Stimulated activated CD4-positive, alpha-beta T cell treated with anti-CD3 and anti-CD28 coated beads, Interleukin-4, amount 100 ng/mL, for 24 hours (primary cell): ENCODE results near the gene MBD3L2B.
"Not testable (repeated sequence)": the region's sequence is repeated elsewhere in the genome, so short reads cannot be mapped to it uniquely, and the experiment has no call there.

ENCODE experiments used
- DNase-seq: peaks from one replicate; pipeline ENCODE4 v3.0.0-alpha.2; 2020

Gene MBD3L2B

GRCh38 chr19:7021331-7021730 is at the start of gene MBD3L2B:
Gene MBD3L2B, minus strand, starts transcription at chr19:7021431. Its CDS starts 34 bp downstream, at chr19:7021397.
- not testable (repeated sequence) for DNase-seq

DNA sequence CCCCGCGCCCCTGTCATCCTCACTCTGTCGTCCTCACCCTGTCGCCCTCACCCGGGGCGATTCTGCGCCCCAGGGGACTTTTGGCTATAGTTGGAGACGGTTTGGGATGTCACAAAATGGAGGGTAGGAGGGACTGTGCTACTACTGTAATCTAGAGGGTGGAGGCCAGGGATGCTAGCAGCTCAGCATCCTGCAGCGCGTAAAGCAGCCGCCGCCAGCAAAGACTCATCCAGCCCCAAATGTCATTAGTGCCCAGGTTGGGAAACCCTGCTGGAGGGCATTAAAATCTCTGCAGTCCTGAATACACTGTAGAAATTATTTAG is 48.6 kb upstream of the MBD3L2B start:
- DNase-seq, result no peak

- DNase-seq, result peak; percentile 98
Measured at GRCh38 chr19:7069042-7069903, 48.0 kb upstream of the MBD3L2B start, which contains the start of gene ZNF557. Gene ZNF557, plus strand, starts transcription at chr19:7069703. Its CDS starts 5,372 bp downstream, at chr19:7075075.

DNA sequence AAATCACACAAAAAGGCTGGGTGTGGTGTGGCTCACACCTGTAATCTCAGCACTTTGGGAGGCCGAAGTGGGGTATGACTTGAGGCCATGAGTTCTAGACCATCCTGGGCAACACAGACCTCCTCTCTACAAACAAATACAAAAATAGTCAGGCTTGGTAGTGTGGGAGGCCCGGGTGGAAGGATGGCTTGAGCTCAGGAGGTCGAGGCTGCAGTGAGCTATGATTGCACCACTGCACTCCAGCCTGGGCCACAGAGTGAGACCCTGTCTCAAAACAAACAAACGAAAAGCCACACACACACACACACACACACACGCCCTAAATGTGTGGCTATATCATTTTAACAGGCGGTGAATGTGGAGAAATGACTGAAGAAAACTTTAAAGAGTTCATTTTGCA is 47.4 kb upstream of the MBD3L2B start:
- DNase-seq, result no peak

DNA sequence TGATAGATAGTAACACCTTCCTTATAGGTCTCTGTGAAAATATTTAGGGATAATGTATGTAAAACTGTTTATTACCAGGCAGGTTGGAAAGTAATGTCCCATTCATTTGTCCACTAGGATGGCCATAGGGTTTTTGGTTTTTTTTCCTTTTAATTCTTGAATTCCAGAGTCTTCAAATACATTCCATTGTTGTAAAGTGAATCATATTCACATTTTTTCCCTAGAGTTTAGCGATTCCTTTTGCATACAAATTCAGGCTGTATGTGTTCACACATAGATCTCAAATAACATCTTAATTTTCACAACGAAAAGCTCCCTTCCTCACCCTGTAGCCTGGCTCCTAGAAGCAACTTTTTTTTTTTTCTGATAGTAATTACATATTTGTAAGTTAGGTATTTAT is 46.5 kb upstream of the MBD3L2B start:
- DNase-seq, result no peak

DNA sequence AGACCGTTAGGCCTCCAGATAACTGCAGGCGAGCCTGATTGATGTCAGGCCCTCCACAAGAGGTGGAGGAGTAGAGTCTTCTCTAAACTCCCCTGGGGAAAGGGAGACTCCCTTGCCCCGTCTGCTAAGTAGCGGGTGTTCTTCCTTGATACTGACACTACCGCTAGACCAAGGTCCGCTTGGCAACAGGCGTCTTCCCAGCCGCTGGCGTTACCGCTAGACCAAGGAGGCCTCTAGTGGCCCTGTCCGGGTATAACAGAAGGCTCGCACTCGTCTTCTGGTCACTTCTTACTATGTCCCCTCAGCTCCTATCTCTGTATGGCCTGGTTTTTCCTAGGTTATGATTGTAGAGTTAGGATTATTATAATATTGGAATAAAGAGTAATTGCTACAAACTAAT is 45.9 kb upstream of the MBD3L2B start:
- DNase-seq, result not testable (repeated sequence)

DNA sequence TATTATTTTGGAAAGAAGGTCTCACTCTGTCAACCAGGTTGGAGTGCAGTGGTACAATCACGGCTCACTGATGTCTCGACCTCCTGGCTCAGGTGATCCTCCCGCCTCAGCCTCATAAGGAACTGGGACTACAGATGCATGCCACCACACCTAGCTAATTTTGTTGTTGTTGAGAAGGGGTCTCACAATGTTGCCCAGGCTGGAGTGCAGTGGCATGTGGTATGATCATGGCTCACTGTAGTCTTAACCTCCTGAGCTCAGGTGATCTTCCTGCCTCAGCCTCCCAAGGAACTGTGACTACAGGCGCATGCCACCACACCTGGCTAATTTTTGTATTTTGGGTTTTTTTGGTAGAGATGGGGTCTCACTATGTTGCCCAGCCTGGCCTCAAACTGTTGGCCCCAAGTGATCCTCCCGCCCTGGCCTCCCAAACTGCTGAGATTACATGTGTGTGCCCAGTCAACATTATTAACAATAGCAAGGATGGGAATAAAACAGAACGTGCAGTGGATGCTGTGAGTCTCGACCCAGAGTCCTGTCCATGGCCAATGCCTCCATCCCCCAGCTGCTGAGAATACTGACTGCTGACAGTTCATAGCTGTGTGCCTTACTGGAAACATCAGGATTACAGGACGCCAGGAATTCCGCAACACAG is 42.7 kb upstream of the MBD3L2B start:
- DNase-seq, result no peak

GRCh38 chr19:7063339-7063738 is 42.1 kb upstream of the MBD3L2B start:
- no peak for DNase-seq

DNA sequence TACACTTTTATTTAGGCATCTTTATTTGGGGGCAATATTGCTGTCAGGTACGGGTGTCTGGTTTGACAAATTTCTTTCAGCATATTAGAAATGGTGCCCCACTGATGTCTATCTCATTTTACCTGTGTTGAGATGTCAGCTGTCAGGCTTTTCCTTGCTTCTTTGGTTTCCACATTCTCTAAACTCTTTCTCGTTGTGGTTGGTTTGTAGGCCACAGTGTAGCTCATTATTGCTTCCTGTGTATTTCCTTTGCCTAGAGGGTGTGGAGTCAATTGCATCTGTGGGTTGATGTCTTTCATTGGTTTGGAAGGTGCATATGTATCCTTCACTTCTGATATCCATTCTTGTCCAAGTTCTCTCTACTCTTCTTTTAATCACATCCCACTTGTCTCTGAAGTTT is 38.7 kb upstream of the MBD3L2B start:
- DNase-seq, result not testable (repeated sequence)

GRCh38 chr19:7058576-7058975 is 37.3 kb upstream of the MBD3L2B start, which contains the start of gene MBD3L3:
Gene MBD3L3, minus strand, starts transcription at chr19:7058676. Its CDS starts 71 bp downstream, at chr19:7058605.
- DNase-seq, result not testable (repeated sequence)

DNA sequence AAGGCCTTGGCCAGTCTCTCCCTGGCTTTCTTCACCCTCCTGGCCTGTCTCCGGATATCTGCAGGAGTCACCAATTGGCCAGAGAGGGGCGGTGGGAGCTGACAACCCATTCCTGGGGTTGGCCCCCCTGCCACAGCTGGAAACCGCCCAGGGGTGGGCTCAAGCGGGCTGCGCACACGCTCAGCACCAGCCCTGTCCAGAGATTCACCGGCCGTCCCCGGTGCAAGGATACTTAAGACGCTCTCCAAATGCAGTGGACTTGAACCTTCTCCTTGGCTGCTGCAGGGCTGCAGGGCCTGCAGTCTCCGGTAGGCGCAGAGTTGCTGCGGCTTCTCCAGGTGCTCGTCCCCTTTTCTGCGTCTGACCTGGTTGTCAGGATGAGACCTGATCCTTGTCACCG is 35.1 kb upstream of the MBD3L2B start:
- not testable (repeated sequence) for DNase-seq

- not testable (repeated sequence) for DNase-seq
Measured at GRCh38 chr19:7055679-7056078, 34.4 kb upstream of the MBD3L2B start.

DNA sequence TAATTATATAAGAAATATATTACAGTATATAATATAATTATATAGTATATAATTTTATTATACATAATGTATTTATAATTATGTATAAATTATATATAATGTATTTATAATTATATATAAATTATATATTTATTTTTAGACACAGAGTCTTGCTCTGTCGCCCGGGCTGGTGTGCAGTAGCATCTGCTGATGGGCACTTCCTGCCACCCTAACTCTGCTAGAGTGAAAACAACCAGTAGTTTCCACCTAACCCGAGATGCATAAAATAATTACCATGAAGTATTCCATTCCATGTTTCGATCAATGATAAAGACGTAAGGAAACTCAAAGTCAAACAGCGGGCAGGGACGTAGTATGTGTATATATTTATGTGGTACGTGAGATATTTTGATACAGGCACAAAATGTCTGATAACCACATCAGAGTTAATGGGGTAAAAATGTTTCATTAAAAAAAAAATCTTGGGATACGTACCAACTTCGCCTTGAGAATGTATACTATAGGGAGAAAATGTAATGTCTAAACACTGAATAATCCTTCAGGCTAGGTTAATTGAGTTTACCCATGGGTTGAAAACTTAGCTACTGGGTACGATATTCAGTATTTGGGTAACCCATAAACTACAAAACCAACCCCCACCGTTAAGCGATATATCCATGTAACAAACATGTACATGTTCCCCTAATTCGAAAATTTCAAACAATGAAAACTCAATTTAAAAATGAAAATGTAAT is 33.6 kb upstream of the MBD3L2B start:
- not testable (repeated sequence) for DNase-seq

DNA sequence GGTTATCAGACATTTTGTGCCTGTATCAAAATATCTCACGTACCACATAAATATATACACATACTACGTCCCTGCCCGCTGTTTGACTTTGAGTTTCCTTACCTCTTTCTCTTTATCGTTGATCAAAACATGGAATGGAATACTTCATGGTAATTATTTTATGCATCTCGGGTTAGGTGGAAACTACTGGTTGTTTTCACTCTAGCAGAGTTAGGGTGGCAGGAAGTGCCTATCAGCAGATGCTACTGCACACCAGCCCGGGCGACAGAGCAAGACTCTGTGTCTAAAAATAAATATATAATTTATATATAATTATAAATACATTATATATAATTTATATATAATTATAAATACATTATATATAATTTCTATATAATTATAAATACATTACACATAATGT is 31.7 kb upstream of the MBD3L2B start:
- not testable (repeated sequence) for DNase-seq

DNA sequence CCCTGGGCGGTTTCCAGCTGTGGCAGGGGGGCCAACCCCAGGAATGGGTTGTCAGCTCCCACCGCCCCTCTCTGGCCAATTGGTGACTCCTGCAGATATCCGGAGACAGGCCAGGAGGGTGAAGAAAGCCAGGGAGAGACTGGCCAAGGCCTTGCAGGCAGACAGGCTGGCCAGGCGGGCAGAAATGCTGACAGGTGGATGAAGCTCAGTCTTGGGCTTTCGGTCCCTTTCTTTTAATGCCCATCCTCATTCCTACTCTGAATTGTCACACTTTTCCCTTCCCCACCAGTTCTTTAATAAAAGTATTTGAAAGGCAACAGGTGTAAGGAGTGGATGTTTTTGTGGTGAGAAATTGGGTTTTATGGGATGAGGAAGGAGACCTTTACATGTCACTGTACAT is 30.2 kb upstream of the MBD3L2B start:
- not testable (repeated sequence) for DNase-seq

DNA sequence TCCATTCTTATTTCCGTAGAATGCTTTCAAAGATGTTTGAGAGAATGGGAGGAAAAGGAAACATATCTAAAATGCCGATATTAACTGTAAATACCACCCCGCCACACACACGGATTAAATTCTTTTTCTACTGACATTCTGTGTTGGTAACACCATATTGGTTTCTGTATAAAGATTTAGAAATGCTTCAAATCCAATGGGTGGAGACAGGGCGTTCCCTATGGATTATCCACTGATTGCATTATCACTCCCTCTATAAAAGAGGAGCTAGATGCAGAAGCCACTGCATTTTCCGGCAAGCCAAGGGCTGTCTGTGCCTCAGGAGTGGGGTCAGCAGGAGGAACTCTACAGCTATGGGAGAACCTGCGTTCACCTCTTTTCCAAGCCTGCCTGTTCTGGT is 27.8 kb upstream of the MBD3L2B start, which contains the start of gene MBD3L2:
TSS of gene MBD3L2 (plus strand) at position 301 of the 400 bp plus-strand sequence. CDS start at position 354, 53 bp downstream.
- not testable (repeated sequence) for DNase-seq

- not testable (repeated sequence) for DNase-seq
Measured at GRCh38 chr19:7041563-7041962, 20.3 kb upstream of the MBD3L2B start.

DNA sequence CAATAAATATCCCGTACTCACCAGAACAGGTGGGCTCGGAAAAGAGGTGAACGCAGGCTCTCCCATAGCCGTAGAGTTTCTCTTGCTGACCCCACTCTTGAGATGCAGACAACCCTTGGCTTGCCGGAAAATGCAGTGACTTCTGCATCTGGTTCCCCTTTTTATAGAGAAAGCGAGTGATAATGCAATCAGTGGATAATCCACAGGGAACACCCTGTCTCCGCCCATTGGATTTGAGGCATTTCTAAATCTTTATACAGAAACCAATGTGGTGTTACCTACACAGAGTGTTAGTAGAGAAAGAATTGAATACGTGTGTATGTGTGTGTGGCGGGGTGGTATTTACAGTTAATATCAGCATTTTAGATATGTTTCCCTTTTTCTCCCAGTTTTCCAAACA is 18.8 kb upstream of the MBD3L2B start, which contains the start of gene MBD3L4:
TSS of gene MBD3L4 (minus strand) at position 101 of the 400 bp plus-strand sequence. CDS start at position 66, 35 bp downstream.
- DNase-seq, result not testable (repeated sequence)

- DNase-seq, result not testable (repeated sequence)
Measured at GRCh38 chr19:7030278-7030677, 9.0 kb upstream of the MBD3L2B start, which contains the start of gene MBD3L5. Gene MBD3L5, plus strand, starts transcription at chr19:7030578. Its CDS starts 34 bp downstream, at chr19:7030612.

GRCh38 chr19:7028790-7029189 is 7.6 kb upstream of the MBD3L2B start:
- DNase-seq, result not testable (repeated sequence)

GRCh38 chr19:7018828-7019227 is 2.4 kb downstream of the MBD3L2B start:
- DNase-seq, result no peak

GRCh38 chr19:7013678-7014077 is 7.6 kb downstream of the MBD3L2B start:
- peak; percentile 29 for DNase-seq
